SK-N-SH (cell line): ENCODE measurements around the gene MAP1B. TPM values are rescaled to one million over a fixed set of nuclear protein-coding genes. Genes with fewer than 3 reads are reported as not detected.

Experiments used
- CTCF ChIA-PET: fragments of 300-600, 350-600 bp; formaldehyde crosslinking; extraction: SDS; loops from one replicate; lab custom pipeline; 2021; lab: Yijun Ruan, JAX
- POLR2A ChIA-PET: fragments of 350-600 bp; sonication (Branson Sonifier 250); formaldehyde crosslinking; extraction: SDS; loops from one replicate; lab custom pipeline; 2020; ENCODE audit warnings: antibody characterized with exemption, inconsistent platforms; lab: Yijun Ruan, JAX
- DNase-seq: peaks from one replicate; pipeline ENCODE4 v3.0.0; 2012
- H2AFZ ChIP-seq: fragments of 200-600 bp; sonication (generic); 2 replicates; pipeline ENCODE4 v1.8.1; 2016; ENCODE audit warnings: antibody characterized with exemption, mild to moderate bottlenecking, low read depth
- H3F3A ChIP-seq: fragments of 200-600 bp; sonication (generic); replicated peaks from 2 replicates; pipeline ENCODE3; 2016; ENCODE audit warnings: antibody characterized with exemption, mild to moderate bottlenecking; ENCODE audit not compliant: insufficient read depth
- H3K27ac ChIP-seq, 2 experiments: fragments of 200-500 bp in 1 of 2; fragments of 200-600 bp in 1 of 2; sonication (Bioruptor generic) in 1 of 2; sonication (generic), shearing (Covaris generic) in 1 of 2; 2 replicates each; pipeline versions ENCODE4 v1.5.1 to v1.6.1; 2014 to 2016; ENCODE audit warnings: low read depth in 2 of 2, inconsistent platforms in 1 of 2, low read length in 1 of 2, mild to moderate bottlenecking in 1 of 2, mixed read lengths in 1 of 2
- H3K27me3 ChIP-seq: fragments of 200-600 bp; sonication (generic), shearing (Covaris generic); 2 replicates; pipeline ENCODE4 v1.6.1; 2016; ENCODE audit warnings: mixed run types; ENCODE audit not compliant: insufficient read depth
- H3K36me3 ChIP-seq, 2 experiments: fragments of 200-500 bp in 1 of 2; fragments of 200-600 bp in 1 of 2; sonication (Bioruptor generic) in 1 of 2; sonication (generic) in 1 of 2; replicated peaks in 1 of 2; 2 replicates each; pipeline versions ENCODE3 to v1.5.1; 2014 to 2016; ENCODE audit warnings: low read length in 1 of 2, mild to moderate bottlenecking in 1 of 2; ENCODE audit not compliant: insufficient read depth in 2 of 2, control insufficient read depth in 1 of 2
- H3K4me1 ChIP-seq, 2 experiments: fragments of 200-500 bp in 1 of 2; fragments of 200-600 bp in 1 of 2; sonication (Bioruptor generic) in 1 of 2; sonication (generic), shearing (Covaris generic) in 1 of 2; 2 replicates each; pipeline versions ENCODE4 v1.5.1 to v1.6.1; 2014 to 2016; ENCODE audit warnings: low read depth in 1 of 2, low read length in 1 of 2, mixed run types in 1 of 2; ENCODE audit not compliant: insufficient read depth in 2 of 2, control insufficient read depth in 1 of 2
- H3K4me2 ChIP-seq: fragments of 200-600 bp; sonication (generic), shearing (Covaris generic); 2 replicates; pipeline ENCODE4 v1.6.1; 2017; ENCODE audit warnings: mixed run types
- H3K4me3 ChIP-seq, 2 experiments: fragments of 200-500 bp in 1 of 2; fragments of 200-600 bp in 1 of 2; sonication (Bioruptor generic) in 1 of 2; sonication (generic), shearing (Covaris generic) in 1 of 2; 2 replicates each; pipeline versions ENCODE4 v1.5.1 to v1.8.1; 2014 to 2016; ENCODE audit warnings: low read depth in 2 of 2, inconsistent platforms in 1 of 2, low read length in 1 of 2, mild to moderate bottlenecking in 1 of 2, mixed read lengths in 1 of 2, moderate library complexity in 1 of 2
- H3K79me2 ChIP-seq: fragments of 200-600 bp; sonication (generic); 2 replicates; pipeline ENCODE4 v1.8.1; 2017; ENCODE audit warnings: mild to moderate bottlenecking; ENCODE audit not compliant: insufficient read depth
- H3K9ac ChIP-seq: fragments of 200-600 bp; sonication (generic); 2 replicates; pipeline ENCODE4 v1.6.1; 2017; ENCODE audit warnings: mixed run types
- H3K9me2 ChIP-seq: fragments of 200-600 bp; sonication (generic); 2 replicates; pipeline ENCODE4 v1.6.1; 2017; ENCODE audit warnings: mixed run types
- H3K9me3 ChIP-seq: fragments of 200-600 bp; sonication (generic); 2 replicates; pipeline ENCODE4 v1.6.1; 2017; ENCODE audit warnings: mixed run types, mild to moderate bottlenecking, moderate library complexity
- H4K20me1 ChIP-seq: fragments of 200-600 bp; sonication (generic); 2 replicates; pipeline ENCODE4 v1.6.1; 2017; ENCODE audit warnings: mild to moderate bottlenecking, mixed run types; ENCODE audit not compliant: insufficient read depth
- EZH2phosphoT487 ChIP-seq: fragments of 200-600 bp; sonication (generic); IDR thresholded peaks from 2 replicates; pipeline ENCODE4 v1.6.1; 2017; ENCODE audit warnings: low read depth, mixed run types, mild to moderate bottlenecking, antibody characterized with exemption, moderate library complexity, borderline replicate concordance
- FOXJ3 ChIP-seq: sonication (generic); formaldehyde crosslinking; IDR thresholded peaks from 2 replicates; pipeline ENCODE4 v1.5.1; 2020; ENCODE audit warnings: mild to moderate bottlenecking, missing genetic modification reagents
- GATA2 ChIP-seq: sonication (generic); formaldehyde crosslinking; IDR thresholded peaks from 2 replicates; pipeline ENCODE4 v1.5.0; 2020; ENCODE audit warnings: mild to moderate bottlenecking, missing genetic modification reagents
- NFIC ChIP-seq: IDR thresholded peaks from 2 replicates; pipeline ENCODE4 v1.4.0; 2012; ENCODE audit warnings: borderline replicate concordance
- NRF1 ChIP-seq: IDR thresholded peaks from 2 replicates; pipeline ENCODE4 v1.6.1; 2012; ENCODE audit warnings: low read depth, mild to moderate bottlenecking, low read length
- RAD21 ChIP-seq: IDR thresholded peaks from 2 replicates; pipeline ENCODE4 v1.6.1; 2012; ENCODE audit warnings: mild to moderate bottlenecking, low read length
- RXRA ChIP-seq: IDR thresholded peaks from 2 replicates; pipeline ENCODE4 v1.4.0; 2012; ENCODE audit warnings: low read depth, mild to moderate bottlenecking, borderline replicate concordance
- SIN3A ChIP-seq: IDR thresholded peaks from 2 replicates; pipeline ENCODE4 v1.6.1; 2012; ENCODE audit warnings: low read depth, mild to moderate bottlenecking, low read length, moderate library complexity, borderline replicate concordance
- TAF1 ChIP-seq: IDR thresholded peaks from 2 replicates; pipeline ENCODE4 v1.6.1; 2012; ENCODE audit warnings: low read depth, mild to moderate bottlenecking, low read length, moderate library complexity, borderline replicate concordance
- TCF12 ChIP-seq: IDR thresholded peaks from 2 replicates; pipeline ENCODE4 v1.4.0; 2012
- USF2 ChIP-seq: fragments of 150-350 bp; IDR thresholded peaks from 2 replicates; pipeline ENCODE4 v1.6.1; 2017; ENCODE audit warnings: antibody characterized with exemption, low read length, low read depth, borderline replicate concordance
- WGBS: methylation state at CpG from one replicate; pipeline ENCODE4 v1.1.6; 2017; ENCODE audit warnings: low lambda C conversion rate; 5-methylcytosine and 5-hydroxymethylcytosine counted together
- polyA plus RNA-seq, 3 experiments: library from polyadenylated mRNA; depleted of rRNA; stranded (reverse); fragments of >200 nt; gene quantifications; 2 replicates each; pipeline ENCODE4 v1.2.3, GENCODE V29; 2012
- TF ChIP-seq, protein P1 (sequence below): fragments of 150-350 bp; IDR thresholded peaks from 2 replicates; pipeline ENCODE4 v1.6.1; 2016; ENCODE audit warnings: mild to moderate bottlenecking, low read depth, low read length
- TF ChIP-seq, protein P2 (sequence below): fragments of 200-600 bp; sonication (generic); IDR thresholded peaks from 2 replicates; pipeline ENCODE4 v1.6.1; 2017; ENCODE audit warnings: antibody characterized with exemption, mild to moderate bottlenecking, moderate library complexity

MAP1B gene
- polyA plus RNA-seq, 1 of the 3 experiments (the other 2 are of a cell fraction): 47.5 TPM

DNA sequence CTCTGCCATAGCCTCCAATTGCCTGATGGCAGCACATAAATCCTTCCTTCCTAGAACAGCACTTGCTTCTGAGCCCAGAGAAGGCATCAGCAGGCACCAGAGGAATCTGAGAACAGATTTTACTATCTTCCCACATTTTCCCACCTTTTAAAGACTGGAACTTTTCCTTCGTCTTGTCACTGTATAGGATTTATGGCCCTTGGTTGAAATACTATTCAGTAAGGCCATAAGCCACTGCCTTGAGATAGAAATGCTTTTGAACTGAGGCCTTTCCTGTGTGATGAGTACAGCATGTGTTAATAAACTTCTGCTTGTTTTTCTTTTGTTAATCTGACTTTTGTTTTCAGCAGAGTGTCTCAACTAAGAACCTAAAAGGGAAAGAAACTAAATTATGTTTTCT is 128.4 kb downstream of the MAP1B start (continued):
- TF ChIP-seq EZH2phosphoT487 (no peak), GATA2 (CRISPR knock-in tag) (no peak), RXRA (no peak), SIN3A (no peak)

- no peak overlapping the region for H2AFZ ChIP-seq
- WGBS: 95% methylated on average over 2 of the region's 2 CpGs
- H3K9ac ChIP-seq: no peak overlapping the region
- H3K79me2 ChIP-seq: peaks cover 3% of the 10 kb centered on the region; the same call in 1 of the 2 replicates
- ChIA-PET CTCF (interaction anchor here (1.1 to 1.3 kb wide), 2 partner anchors 10 to 71 kb away, joined by 3 to 4 read pairs; no protein-coding TSS in a partner anchor), POLR2A (no interaction called here)
- TF ChIP-seq TAF1: no peak
- TF ChIP-seq, protein P1, sequence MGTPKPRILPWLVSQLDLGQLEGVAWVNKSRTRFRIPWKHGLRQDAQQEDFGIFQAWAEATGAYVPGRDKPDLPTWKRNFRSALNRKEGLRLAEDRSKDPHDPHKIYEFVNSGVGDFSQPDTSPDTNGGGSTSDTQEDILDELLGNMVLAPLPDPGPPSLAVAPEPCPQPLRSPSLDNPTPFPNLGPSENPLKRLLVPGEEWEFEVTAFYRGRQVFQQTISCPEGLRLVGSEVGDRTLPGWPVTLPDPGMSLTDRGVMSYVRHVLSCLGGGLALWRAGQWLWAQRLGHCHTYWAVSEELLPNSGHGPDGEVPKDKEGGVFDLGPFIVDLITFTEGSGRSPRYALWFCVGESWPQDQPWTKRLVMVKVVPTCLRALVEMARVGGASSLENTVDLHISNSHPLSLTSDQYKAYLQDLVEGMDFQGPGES: no peak
- TF ChIP-seq, protein P2, sequence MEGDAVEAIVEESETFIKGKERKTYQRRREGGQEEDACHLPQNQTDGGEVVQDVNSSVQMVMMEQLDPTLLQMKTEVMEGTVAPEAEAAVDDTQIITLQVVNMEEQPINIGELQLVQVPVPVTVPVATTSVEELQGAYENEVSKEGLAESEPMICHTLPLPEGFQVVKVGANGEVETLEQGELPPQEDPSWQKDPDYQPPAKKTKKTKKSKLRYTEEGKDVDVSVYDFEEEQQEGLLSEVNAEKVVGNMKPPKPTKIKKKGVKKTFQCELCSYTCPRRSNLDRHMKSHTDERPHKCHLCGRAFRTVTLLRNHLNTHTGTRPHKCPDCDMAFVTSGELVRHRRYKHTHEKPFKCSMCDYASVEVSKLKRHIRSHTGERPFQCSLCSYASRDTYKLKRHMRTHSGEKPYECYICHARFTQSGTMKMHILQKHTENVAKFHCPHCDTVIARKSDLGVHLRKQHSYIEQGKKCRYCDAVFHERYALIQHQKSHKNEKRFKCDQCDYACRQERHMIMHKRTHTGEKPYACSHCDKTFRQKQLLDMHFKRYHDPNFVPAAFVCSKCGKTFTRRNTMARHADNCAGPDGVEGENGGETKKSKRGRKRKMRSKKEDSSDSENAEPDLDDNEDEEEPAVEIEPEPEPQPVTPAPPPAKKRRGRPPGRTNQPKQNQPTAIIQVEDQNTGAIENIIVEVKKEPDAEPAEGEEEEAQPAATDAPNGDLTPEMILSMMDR: no peak
- no peak for TF ChIP-seq TCF12
- TF ChIP-seq FOXJ3 (CRISPR knock-in tag): no peak
- TF ChIP-seq NRF1: no peak
- TF ChIP-seq RXRA: no peak
- no peak for TF ChIP-seq RAD21
- TF ChIP-seq USF2: no peak
- no peak for TF ChIP-seq NFIC
- no peak for TF ChIP-seq SIN3A
- no peaks in the 10 kb centered on the region for H4K20me1 ChIP-seq
- H3F3A ChIP-seq: peaks cover 22% of the 10 kb centered on the region
- peaks cover 7 to 24% of the 10 kb centered on the region in 2 experiments for H3K36me3 ChIP-seq
- H3K4me2 ChIP-seq: no peak overlapping the region
- H3K4me3 ChIP-seq: no peak overlapping the region
- H3K27ac ChIP-seq: no peak overlapping the region
- no peak for DNase-seq
- H3K27me3 ChIP-seq: no peaks in the 10 kb centered on the region
- no peaks in the 10 kb centered on the region for H3K9me3 ChIP-seq
- peaks cover 0 to 22% of the 10 kb centered on the region in 2 experiments; a peak in 2 of 4 replicates for H3K4me1 ChIP-seq
- H3K9me2 ChIP-seq: no peaks in the 10 kb centered on the region
Measured at GRCh38 chr5:72237415-72237814, 130.1 kb downstream of the MAP1B start.
